ENCODE data around the gene CAMP.

Gene CAMP

DNA sequence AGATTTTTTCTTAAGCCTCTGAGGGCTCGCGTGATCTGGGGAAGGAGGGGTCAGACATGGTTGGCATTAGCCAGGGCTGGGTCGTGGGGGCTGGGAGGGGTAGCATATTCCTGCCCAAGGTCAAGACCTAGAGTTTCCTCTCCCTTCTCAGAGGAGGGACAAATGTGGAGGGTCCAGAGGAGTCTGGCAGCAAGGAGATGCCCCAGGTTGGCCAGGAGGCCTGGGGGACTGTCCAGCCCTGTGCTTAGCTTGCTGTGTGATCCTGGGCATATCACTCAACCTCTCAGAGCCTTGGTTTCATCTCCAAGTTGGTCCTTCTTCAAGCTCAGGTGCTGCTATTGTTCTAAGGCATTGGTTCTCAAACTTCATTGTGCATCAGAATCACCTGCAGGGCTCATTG lies 9.1 kb upstream of the CAMP start:
- DNase-seq (ENCODE audit: low read depth in 1 of 2, low spot score in 1 of 2), result no peak

GRCh38 chr3:48215019-48215418 lies 8.3 kb upstream of the CAMP start:
- DNase-seq (ENCODE audit: low read depth in 1 of 2, low spot score in 1 of 2), result no peak

DNA sequence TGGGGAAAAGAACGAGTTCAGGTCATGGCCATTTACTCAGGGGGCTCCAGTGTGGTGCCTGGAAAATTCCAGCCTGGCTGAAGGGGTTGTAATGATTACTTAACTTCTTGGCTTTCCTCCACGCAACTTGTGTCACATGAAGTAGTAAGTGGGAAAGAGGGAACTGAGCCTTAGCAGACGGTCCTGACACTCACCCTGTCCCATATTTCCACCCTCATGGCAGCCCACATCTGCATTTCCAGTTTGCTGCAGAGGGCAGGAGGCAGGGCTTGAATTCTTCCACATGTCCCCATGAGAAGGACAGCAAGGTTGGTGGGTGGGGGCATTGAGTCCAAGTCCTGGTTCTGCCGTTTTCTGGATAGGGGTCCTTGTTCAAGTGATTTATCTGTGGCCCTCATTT lies 7.8 kb upstream of the CAMP start:
- no peak for DNase-seq (ENCODE audit: low read depth in 1 of 2, low spot score in 1 of 2)

GRCh38 chr3:48215876-48216275 lies 7.4 kb upstream of the CAMP start:
- no peak for DNase-seq (ENCODE audit: low read depth in 1 of 2, low spot score in 1 of 2)

DNA sequence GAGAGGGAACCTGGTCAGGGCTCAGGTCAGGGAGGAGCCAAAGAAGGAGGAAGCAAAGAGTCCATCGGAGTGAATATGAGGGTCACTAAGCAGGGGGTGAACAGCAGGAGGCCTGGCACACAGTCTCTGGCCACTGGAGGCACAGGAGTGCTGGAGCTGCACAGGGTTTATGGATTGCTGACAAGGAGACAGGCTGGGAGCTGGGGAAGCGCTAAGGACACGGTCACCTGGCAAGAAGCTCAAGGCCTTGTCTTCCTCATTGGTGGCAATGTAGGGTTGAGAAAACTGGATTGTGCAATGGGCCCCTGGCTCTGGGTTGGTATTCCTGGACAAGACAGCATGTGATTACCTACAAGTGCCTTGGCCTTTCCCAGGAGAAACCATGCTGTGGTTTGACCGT lies 5.8 kb upstream of the CAMP start:
- no peak for DNase-seq (ENCODE audit: low read depth in 1 of 2, low spot score in 1 of 2)

DNA sequence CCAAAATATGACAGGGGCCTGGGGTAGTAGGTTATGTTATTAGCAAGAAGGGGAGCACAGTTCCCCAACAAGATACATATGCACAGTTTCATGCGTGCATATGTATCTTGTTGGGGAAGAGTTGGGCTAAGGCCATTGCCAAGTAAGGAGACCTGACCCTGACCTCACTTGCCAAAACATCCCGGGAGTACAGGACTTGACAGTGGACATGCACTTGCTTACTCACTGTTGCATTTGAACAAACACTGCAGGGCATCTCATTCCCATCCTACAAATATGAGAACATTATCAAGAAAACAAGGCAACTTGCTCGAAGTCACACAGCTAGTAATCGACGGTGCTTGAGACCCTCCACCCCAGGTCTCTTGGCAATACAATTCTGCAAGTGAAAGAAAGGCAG lies 4.8 kb upstream of the CAMP start:
- DNase-seq (ENCODE audit: low read depth in 1 of 2, low spot score in 1 of 2), result no peak

GRCh38 chr3:48219543-48219942 lies 3.8 kb upstream of the CAMP start:
- no peak for DNase-seq (ENCODE audit: low read depth in 1 of 2, low spot score in 1 of 2)

GRCh38 chr3:48220746-48221145 lies 2.5 kb upstream of the CAMP start:
- no peak for DNase-seq (ENCODE audit: low read depth in 1 of 2, low spot score in 1 of 2)

- no peak for DNase-seq (ENCODE audit: low read depth in 1 of 2, low spot score in 1 of 2)
These were observed 2.3 kb downstream of the CAMP start for GRCh38 chr3:48225587-48225986.

DNA sequence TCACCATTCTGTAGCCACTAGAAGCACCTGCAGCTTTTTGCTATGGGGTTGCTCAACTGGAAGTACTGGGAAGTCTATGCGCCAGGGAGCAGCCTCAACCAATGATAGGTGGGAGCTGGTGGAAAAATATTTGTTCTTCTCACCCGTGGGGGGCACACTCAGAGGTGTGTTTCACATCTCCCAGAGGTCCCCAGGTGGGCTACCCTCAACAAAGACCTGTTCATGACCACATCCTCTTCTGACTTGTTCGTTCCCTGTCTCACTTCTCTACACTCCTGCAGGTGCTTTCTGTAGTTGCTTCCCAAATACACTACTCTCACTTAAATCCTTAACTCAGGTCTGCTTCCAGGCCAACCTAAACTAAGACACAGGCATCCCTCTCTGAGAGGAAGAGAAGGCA lies 3.6 kb downstream of the CAMP start:
- no peak for DNase-seq (ENCODE audit: low read depth in 1 of 2, low spot score in 1 of 2)

DNA sequence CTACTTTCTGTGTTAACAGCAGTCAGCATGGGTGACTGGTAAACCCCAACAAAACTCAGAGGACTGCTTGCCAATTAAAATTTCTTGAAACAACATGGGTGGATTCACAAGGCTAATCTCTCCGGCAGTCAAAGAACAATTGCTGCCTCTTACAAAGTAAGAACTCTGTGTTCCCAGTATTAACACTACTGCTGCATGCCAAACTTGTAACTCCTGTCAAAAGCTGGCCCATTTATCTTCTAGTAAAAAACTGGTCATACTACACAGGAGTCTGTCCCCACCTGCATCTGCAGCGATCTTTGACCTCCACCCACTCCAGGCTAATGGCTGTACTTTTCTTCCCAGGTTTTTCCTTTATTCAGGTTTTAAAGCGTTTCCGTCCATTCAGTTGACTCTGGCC lies 8.9 kb downstream of the CAMP start:
- no peak for DNase-seq (ENCODE audit: low read depth in 1 of 2, low spot score in 1 of 2)

GRCh38 chr3:48232734-48233133 lies 9.4 kb downstream of the CAMP start:
- DNase-seq (ENCODE audit: low read depth in 1 of 2, low spot score in 1 of 2), result peak; percentile 27 to 46

DNA sequence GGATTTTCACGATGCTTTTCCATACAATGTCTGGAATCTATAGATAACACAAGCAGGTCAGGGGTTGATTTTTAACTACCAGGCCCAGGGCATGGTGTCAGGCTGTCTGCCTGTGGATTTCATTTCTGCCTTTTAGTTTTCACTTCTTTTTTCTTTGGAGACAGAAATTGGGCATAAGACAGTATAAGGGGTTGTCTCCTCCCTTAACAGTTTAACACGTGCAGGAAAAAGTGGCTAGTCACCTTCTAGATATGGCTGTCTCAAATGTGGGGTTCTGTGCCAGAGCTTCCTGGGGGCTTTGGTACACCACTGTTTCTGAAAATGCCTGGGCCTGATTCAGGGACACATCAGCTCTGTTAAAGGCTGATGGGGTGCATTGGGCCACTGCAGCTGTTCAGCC lies 10.2 kb downstream of the CAMP start:
- no peak for DNase-seq (ENCODE audit: low read depth in 1 of 2, low spot score in 1 of 2)

GRCh38 chr3:48236531-48236930 lies 13.2 kb downstream of the CAMP start:
- DNase-seq (ENCODE audit: low read depth in 1 of 2, low spot score in 1 of 2), result no peak

DNA sequence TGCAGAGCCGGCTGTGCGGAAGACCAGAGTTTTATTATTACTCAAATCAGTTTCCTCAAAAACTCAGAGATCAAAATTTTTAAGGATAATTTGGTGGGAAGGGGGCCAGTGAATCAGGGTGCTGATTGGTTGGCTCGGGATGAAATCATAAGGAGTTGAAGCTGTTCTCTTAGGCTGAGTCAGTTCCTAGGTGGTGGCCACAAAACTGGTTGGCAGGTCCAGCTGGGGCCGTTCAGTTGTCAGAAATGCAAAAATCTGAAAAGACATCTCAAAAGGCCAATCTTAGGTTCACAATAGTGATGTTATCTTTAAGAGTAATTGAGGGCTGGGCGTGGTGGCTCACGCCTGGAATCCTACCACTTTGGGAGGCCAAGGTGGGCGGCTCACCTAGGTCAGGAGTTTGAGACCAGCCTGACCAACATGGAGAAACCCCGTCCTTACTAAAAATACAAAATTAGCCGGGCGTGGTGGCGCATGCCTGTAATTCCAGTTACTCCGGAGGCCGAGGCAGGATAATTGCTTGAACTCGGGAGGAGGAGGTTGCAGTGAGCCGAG lies 15.3 kb downstream of the CAMP start:
- DNase-seq (ENCODE audit: low read depth in 1 of 2, low spot score in 1 of 2), result no peak

DNA sequence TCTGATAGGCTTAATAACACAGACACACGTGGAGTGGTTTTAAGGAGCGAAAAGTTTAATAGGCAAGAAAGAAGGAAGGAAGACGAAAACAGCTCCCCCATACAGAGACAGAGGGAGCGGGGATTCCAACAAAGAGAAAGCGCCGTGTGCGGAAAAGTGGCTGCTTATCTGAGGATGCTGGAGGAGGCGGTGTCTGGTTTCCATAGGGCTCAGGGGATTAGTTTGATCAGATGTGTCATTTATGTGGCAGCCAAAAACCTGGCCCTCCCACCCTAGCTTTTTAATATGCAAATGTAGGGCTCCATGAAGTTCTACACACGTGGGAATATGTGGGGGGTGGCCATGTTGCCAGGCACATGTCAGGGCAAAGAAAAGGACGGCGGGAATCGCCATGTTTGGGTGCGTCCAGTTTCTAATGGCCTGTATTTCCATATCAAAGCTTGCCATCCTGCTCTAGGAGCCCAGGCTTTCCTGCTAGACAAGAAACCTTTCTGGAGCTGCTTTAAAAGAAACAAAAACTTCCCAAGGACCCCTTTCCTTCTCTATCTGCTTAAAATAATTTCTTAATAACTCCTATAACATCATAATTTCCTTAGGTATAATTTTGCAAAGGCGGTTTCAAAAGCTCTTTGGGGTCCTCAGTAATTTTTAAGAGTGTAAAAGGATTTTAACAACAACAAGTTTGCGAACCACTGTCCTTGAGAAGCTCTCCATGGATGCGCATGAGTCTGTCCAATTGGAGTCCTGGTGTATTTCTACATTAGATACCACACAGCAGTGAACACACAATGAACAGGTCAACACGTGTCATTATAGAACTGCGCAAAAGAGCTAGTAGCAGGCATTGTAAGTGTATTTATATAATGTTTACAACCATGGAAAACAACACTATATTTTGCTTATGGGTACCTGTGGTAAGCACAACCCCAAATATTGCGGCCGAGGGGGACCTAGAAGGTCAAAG lies 17.0 kb downstream of the CAMP start:
- DNase-seq (ENCODE audit: low read depth in 1 of 2, low spot score in 1 of 2), result no peak

DNA sequence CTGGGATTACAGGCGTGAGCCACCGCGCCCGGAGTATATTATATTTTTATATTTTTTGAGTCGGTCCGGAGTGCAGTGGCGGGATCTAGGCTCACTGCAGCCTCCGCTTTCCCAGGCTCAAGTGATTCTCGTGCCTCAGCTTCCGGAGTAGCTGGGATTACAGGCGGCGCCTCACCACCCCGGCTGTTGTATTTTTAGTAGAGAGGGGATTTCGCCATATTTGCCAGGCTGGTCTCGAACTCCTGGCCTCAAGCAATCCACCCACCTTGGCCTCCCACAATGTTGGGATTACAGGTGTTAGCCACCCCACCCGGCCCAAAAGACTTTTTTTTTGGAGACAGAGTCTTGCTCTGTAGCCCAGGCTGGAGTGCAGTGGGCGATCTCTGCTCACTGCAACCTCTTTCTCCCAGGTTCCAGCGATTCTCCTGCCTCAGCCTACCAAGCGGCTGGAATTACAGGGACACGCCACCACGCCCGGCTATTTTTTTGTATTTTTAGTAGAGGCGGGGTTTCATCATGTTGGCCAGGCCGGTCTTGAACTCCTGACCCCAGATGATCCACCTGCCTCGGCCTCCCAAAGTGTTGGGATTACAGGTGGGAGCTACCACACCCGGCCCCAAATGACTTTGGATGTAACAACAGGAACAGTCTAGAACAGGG lies 18.6 kb downstream of the CAMP start:
- no peak for DNase-seq (ENCODE audit: low read depth in 1 of 2, low spot score in 1 of 2)

GRCh38 chr3:48243886-48244285 lies 20.6 kb downstream of the CAMP start:
- DNase-seq (ENCODE audit: low read depth in 1 of 2, low spot score in 1 of 2), result no peak

DNA sequence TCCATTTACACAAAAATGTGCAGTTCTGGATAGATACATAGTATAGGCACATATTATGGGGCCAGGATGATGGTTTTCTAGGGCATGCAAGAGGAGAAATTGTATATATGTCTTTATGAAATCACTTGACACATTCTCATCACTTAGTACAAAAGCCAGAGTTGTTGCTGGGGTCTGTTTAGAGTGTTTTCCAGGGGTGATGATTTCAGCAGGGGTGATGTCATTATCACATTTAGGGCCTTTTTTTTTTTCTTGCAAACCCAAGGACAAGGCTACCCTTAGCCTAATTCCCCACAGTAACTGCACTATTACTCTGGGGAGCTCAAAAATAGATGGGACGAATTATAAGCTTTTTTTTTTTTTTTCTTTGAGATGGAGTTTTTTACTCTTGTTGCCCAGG lies 21.2 kb downstream of the CAMP start:
- DNase-seq (ENCODE audit: low read depth in 1 of 2, low spot score in 1 of 2), result no peak

DNA sequence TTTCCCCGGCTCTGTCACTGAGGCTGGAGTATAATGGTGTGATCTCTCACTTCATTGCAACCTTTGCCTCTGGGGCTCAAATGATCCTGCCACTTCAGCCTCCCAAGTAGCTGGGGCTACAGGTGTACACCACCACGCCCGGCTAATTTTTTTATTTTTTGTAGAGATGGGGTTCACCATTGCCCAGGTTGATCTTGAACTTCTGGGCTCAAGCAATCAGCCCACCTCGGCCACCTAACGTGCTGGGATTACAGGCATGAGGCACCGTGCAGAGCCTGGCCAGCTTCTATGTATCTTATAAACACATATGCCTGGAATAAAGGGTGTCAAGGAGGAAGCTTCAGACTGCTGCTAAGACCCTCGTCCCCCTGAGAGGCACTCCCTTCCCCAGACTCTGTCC lies 21.8 kb downstream of the CAMP start:
- no peak for DNase-seq (ENCODE audit: low read depth in 1 of 2, low spot score in 1 of 2)

- DNase-seq (ENCODE audit: low read depth in 1 of 2, low spot score in 1 of 2), result no peak
These were observed 24.1 kb downstream of the CAMP start for GRCh38 chr3:48247401-48247811.

- DNase-seq (ENCODE audit: low read depth in 1 of 2, low spot score in 1 of 2), result no peak
These were observed 25.0 kb downstream of the CAMP start for GRCh38 chr3:48248095-48248850.

Measured in activated CD4-positive, alpha-beta T cell treated with anti-CD3 and anti-CD28 coated beads, Interleukin-2, amount 50 U/mL, for 24 hours (primary cell).